Stimulated activated CD4-positive, alpha-beta T cell treated with anti-CD3 and anti-CD28 coated beads, Interleukin-4, amount 100 ng/mL, for 4 hours (primary cell): Measurements from ENCODE around the gene MSANTD4.
A peak's percentile ranks its signal among the peaks of the same experiment; 100 is the strongest.
"Not testable (repeated sequence)": the region's sequence is repeated elsewhere in the genome, so short reads cannot be mapped to it uniquely, and the experiment has no call there.

ENCODE experiments used
- DNase-seq, 2 experiments: peaks; one replicate each; pipeline ENCODE4 v3.0.0-alpha.2; 2020

Gene MSANTD4

DNA sequence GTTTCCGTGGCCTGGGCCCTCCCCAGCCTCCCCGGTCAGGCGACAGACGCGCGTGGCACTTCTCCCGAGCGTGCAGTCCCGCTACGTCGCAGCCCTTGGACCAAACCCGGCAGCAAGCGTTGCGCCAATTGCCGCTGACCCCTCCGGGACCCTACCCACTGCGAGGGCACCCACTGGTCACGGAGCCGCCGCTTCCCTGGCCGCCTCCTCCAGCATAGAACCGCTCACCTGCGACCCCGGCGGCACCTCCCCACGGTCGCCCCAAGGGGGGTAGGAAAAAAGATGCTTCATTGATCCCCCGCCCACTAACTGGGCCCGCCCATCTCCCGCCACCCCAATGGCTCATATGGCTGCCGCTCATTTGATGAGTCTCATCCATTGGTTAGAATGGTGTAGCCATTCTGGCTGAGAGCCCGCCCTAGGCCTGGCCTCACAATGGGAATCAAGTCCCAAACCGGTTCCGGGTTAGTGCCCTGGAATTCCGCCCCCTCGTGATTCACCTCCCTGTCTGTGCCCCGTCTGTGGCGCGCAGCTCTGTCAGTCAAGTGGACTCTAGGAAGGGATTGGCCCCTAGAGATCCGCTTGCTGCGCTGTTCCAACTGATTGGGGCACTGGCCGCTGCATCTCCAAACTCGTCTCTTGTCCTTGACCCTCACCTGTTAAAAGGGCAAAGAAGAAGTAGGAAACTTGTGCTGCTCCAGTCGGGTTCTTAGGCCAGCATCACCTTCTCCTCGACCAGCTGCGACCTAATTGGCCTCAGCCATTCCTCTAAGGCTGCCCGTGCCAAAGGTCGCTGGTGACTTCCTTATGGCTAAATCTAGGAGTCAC lies at the start of gene MSANTD4:
Gene MSANTD4 (minus strand): TSS at position 274 of the 828 bp plus-strand sequence. CDS start 11,323 bp downstream, outside the sequence.
- DNase-seq: peak; percentile 93 to 97

DNA sequence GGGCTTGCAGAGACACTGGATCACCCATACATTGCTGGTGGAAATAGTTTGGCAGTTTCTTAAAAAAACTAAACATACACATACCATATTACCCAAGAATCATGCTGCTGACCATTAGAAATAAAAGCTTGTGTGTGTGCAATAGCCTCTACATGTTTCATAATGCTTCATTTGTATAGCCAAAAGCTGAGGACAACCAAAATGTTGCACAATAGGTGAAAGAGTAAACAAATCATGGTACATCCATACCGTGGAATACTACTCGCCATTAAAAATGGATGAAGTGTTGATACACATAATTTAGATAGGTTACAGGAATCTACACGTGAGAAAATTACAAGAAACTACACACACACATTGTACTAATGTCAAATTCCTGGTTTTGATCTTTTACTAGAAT lies 48.6 kb upstream of the MSANTD4 start:
- DNase-seq: no peak

DNA sequence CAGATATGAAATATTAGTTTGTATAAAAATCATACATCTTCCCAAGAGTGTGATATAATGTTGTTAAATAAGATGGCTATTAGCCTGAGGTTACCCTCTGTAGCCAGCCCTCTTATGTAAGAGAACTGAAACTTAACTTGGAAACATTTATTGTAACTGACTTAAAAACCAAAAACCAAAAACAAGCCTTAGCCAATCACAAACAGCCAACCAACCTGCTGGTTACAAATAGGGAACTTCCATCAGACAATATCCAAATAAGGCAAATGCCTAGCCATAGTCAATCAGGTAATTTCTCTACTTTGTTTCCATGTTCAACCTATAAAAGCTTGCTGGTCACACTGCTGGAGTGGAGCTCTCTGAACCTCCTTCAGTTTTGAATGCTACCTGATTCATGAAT lies 41.0 kb upstream of the MSANTD4 start:
- DNase-seq: no peak

DNA sequence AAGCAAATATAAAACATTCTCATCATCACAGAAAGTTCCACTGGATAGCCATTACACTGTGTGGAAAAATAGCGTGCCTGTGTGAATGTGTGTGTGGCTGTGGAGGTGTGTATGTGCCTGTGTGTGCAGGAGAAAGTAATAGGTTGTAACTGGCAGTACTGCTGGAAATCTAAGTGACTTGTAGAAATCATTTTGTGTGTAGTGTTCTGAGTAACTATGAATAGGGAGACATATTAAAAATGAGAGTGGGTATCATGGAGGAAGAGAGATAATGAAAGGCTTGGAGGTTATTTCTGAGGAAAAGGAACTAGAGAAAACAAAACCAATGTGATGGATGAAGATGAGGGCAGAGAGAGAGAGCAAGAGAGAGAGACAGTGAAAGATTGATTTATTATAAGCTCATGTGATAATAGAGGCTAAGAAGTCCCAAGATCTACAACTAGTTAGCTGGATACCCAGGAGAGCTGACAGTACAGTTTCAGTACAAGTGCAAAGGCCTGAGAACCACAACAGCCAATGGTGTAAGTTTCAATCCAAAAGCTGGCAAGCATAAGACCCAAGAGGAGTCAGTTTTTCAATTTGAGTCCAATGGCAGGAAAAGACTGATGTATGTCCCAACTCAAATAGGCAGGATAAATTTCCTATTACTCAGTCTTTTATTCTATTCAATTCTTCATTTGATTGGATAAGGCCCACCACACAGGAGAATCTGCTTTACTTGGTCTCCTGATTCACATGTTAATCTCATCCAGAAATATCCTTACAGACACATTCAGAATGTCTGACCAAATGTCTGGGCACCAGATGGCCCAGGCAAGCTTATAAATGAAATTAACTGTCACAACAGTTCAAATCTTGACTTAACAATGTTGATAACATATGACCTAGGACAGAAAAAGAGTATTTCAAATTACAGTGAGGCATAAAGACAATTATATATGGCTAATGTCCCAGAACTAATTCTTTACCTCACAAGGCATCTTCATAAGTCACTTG lies 40.2 kb upstream of the MSANTD4 start:
- DNase-seq: no peak

DNA sequence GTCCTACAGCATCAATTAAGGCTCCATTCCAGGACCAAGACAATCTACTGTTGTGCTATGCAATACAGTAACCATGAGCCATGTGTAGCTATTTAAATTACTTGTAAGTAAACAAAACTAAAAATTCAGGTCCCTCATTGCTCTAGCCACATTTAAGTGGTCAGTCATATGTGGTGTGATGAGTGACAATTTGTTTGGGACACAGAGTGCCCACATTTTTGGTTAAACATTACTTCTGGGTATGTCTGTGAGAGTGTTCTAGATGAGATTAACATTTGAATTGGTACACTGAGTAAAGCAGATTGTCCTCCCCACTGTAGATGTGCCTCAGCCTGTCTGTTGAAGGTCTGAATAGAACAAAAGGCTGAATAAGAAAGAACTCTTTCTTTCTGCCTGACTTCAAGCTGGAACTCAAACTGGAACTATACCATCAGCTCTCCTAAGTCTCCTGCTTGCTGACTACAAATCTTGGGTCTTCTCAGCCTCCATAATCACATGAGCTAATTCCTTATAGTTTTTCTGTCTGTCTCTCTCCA lies 39.3 kb upstream of the MSANTD4 start:
- no peak for DNase-seq

DNA sequence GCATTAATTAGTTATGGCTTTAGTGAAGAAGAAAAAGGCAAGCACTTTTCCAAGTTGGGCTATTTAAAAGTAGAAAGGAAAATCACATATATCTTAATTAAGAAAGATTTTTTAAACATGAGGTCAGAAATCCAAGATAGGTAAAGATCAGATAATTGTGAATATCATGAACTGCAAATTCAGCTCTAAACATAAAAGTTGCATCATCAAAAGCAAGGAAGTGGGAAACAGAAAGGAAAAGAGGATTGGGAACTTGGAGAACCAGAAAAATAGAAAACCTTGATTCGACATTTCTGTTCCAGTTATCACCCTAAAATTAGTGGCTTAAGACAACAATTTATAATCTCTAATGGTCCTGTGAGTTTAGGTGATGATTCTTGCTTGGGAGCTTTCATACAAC lies 37.6 kb upstream of the MSANTD4 start:
- no peak for DNase-seq

DNA sequence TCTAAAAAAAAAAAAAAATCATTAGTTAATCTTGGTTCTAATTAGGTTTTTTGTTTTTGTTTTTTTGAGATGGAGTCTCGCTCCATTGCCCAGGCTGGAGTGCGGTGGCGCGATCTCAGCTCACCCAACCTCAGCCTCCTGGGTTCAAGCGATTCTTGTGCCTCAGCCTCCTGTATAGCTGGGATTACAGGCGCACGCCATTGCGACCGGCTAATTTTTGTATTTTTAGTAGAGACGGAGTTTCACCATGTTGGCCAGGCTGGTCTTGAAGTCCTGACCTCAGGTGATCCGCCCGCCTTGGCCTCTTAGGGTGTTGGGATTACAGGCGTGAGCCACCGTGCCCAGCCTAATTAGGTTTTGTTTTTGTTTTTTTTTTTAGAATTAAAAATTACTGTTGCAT lies 36.3 kb upstream of the MSANTD4 start:
- not testable (repeated sequence) for DNase-seq

DNA sequence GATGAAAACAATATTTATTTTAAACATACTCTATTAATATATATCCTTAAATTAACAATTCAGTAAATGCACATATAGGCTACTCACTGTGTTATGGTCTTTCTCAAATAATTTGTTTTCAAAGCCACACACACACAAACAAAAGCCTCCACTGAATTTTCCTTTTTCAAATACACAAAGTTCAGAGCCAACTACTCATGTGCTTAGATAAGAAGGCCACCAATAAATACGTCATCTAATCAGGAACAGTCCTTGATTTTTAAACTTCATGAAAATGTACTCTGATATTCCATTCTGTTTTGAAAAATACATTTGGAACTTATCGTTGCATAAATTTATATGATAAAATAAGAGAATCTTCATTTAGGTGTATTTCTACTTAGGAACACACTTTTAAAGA lies 29.1 kb upstream of the MSANTD4 start:
- no peak for DNase-seq

DNA sequence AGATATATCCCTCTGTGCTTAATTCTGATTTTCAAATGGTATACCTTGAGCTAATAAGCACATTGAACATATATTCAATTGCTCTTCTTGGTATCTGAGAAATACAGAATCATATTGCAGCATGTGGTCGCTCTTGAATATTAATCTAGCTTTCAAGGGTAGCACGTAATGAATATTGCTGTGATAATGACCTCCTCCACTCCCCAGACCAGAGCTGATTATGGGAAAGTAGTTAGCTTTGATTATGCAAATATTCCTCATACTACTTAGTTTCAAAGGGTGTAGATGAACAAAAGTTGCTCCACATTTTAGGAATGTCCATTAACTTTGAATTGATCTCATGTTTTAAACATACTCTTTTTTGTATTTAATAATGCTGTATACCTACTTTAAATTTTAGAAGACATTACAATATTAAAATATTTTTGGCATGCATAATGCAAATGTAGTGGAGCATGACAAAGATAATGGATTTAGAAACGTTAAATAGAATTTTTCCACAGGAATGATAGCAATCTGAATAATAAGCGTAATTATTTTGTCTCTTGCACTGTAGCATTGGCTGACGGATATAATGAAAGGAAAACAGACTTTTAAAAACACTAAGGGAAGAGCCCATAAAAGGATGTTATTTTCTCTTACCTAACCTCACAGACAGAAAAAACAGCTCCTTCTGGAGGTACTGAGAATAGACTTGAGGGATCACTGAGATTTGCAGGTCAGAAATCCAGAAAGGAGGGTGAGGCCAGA lies 27.9 kb upstream of the MSANTD4 start:
- DNase-seq: no peak

DNA sequence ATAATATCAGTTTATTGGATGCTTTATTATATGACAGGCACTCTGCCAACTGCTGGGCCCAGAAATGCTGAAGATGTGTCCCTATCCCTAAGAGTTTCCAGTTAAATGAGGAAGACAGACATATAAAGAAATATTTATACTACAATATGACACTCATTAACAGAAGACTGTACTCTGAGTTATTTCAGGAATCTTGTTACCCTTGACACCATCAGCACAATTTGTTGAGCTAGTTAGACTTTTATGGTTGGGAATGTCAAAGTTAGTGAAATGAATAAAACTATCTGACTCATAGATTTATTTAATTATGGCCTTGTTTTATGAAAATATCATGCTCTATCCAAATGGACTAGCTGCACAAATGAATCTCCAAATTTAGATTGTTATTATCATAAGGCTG lies 25.6 kb upstream of the MSANTD4 start:
- no peak for DNase-seq

DNA sequence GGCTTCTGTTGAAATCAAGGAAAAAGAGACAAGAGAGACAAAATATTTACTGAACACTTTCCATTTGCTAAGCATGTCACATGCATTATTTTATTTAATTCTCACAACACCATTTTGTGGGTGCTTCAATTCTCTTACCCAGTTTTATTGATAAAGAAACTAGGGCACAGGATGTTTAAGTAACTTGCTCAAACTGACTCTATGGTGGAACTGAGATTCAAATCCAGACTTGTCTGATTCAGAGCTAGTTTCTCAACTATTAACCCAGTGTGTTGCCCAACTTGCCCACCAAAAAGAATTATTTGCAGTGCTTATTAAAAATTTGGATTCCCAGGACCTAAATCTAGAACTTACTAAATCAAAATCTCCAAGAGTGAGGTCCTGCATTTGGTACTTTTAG lies 21.5 kb upstream of the MSANTD4 start:
- DNase-seq: no peak

DNA sequence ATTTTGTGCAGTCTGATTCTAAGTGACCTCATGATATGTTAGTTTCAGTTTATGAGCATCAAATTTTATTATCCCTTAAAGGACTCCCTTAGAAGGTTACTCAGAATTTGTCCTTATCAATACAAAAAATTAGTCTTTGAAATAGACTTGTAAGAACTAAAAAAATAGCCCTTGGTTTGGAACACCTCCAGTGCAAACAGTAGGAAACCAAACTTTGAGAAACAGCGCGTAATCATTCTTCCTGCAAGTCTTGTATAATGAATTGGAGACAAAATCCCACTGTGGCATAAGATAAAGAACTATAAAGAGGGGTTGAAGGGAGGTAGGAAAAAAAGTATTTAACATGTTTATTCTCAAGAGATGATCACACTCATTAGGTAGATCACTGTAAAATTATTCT lies 10.8 kb upstream of the MSANTD4 start:
- no peak for DNase-seq

DNA sequence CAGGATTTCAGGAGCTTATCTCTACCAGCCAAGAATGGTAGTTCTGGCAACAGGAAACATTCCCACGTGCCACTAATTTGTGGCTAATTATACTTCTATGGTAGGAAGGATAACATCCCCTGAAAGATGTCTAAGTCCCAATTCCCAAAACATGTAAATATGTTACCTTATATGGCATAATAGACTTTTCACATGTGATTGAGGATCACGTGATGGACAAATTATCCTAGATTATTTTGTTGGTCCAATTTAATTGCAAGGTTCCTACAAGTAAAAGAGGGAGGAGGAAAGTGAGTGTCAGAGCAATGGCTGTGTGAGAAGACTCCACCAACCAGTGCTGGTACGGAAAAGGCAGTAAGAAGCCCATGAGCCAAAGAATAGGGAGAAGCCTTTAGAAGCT lies 9.9 kb upstream of the MSANTD4 start:
- no peak for DNase-seq

DNA sequence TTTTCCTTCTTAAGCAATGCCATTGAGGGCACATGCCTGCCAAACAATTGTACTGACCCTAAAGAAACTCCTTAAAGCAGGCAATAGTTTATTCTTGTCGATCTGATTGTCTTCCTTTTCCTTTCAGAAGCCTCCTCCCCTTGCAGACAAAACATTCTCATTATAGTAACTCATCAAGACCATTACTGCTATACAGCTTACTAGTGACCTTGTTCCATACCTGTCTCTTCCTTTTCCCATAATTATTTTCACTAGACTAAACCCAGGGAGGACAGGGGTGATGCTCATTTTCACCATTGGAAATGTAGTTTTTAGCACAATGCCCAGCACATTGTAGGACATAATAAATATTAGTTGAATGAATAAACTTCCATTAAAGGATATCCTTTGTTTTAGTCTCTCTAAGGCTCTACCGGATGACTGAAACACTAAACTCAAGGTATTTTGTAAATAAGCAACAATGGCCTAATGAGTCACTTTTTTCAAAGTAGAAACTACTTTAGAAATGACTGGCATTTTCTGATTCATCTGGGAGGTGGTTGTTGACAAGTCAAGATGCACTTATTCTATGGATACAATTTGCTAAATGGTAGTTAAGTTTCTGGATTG lies 9.3 kb upstream of the MSANTD4 start:
- DNase-seq: no peak

DNA sequence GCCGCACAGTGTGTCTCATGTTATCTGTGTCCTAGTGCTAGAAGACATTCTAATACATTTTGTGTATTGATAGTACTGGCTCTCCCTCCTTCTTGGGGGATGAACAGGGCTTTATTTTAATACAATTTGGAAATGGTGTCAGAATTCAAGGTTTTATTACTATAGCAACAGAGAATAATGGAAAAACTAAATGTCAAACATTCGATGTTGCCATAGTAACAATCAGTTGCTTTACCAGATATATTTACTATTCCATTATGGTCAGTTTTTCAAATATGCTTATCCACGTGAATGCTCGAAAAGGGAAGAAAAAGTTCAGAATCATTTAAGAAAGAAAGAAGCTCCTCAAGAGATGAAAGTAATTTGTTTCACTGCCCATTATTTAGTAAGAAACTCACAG lies 8.6 kb upstream of the MSANTD4 start:
- no peak for DNase-seq

DNA sequence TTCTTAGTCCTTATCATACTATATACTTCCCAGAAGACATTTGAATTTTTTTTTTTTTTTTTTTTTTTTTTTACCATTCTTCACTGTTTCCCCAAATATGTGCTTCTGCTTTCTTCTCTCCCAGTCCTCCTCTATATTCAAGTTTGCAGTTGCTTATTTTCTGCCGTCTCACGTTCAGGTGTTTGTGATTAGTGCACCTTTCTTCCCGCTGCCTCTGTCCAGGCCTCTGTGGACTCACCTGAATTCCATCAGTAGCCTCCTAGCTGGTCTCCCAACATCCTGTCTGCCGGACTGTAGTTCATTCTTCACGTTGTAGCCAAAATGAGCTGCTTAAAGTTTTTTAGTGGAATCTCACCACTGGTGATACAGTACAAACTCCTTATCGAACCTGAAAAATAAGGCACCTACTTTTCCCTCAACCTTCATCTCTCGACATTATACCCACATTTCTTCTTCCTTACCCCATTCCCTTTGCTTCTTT lies 795 bp upstream of the MSANTD4 start:
- DNase-seq: no peak

DNA sequence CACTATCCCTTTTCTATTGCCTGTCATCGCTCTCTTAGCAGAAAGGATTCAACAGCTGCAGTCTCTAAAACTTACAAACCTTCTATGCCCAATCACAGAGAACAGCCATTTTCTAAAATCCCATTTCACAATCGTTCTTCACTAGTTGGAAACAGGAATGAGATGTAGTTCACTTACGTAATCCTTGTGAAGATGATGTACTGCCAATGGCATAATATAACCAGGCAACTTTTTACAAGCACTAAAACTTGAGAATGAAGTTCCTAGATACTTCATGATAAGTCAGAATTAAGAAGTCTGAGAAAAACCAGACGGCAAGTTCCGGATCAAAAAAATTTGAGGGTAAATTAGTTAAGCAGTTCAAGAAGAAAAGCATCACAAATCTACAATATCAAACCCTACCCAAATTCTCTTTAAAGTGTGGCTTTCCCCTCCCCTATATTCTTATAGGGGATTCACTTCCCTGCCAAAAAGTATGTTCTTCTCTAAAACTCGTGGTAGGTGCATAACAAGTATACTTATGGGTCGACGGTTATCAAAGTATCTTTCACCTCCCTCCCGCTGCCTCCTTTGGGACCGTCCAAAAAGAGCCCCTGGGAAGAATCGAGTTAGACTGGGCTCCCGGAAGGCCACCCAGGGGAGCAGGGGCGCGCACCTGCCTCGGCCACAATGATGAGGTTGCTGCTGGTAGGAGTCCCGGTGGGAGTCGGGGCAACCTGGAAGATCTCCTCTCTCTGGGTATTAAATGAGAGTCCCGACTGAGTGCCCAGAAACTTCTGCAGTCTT lies 666 bp downstream of the MSANTD4 start:
- no peak for DNase-seq

DNA sequence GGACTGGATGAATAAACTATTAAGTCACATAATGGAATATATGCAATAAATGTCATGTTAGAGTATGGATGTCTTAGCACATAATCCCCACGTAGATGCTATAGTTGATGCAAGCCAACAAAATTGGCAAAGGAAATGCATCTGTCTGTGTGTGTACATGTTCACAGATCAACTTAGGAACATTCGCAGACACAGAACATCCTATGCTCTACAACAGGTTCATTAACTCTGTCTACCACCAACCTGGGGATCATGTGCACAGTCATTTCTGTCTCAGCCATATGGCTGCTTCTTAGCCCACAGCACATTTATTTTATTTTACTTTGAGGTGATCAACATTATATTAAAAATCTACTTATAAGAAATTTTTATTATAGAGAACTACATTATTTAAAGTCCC lies 4.9 kb downstream of the MSANTD4 start:
- no peak for DNase-seq

DNA sequence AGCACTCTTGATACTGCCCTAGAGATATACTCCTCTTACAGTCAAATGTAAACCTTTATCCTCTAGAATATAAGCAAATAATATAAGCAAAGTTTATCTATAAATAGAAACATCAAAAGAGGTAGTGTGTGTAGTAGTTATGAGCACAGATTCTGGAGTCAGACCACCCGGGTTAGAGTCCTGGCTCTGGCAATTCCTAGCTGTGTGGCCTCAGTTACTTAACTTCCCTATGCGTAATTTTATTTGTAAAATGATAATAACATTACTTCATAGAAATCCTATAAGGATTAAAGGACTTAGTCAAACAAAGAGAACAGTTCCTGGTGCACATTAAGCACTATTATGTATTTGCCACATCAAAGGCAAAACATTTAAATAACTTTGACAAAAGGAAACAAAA lies 7.0 kb downstream of the MSANTD4 start:
- DNase-seq: no peak

DNA sequence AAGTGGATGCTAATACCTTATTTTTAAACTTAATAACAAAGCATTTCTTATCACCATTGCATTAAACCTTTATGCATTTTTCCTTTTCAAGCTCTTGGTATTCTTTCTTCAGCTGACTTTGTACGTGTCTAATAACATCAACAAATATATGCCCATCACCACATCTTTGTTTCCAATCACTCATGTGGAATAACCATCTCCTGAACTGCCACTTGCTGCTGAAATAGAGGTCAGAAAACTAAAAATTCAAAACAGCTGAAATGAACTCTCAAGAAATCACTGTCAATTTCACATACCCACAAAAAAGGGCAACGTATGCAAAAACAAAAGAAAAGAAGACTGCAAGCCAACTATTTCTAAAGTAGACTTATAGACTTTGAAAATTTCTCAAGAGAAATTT lies 7.4 kb downstream of the MSANTD4 start:
- DNase-seq: no peak

DNA sequence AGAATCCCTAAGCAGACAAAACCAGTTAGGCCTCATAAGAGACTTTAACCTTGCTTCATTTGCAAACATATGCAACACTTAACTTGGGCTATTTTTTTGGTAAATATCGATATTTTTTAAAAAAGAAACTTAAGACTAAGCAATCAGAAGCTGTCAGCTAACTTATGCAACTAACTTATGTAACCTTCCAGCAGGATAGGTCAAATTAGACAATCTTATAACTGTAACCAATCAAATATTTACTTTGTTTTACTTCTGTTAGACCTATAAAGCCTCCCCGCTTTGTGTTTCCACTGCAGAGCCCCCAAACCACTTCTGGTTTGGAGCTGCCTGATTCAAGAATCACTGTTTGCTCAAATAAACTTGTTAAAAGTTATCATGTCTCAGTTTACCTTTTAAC lies 8.0 kb downstream of the MSANTD4 start:
- no peak for DNase-seq
